ENCODE data around the gene CRIM1. TPM values are rescaled to one million over a fixed set of nuclear protein-coding genes. Genes with fewer than 3 reads are reported as not detected.

Gene CRIM1
- total RNA-seq, 1 experiment from 2014 or later = 46.5 TPM

- Histone ChIP-seq H3K27ac (ENCODE audit: low read depth, low read length, poor library complexity, severe bottlenecking) (no peak overlapping the region), H3K36me3 (ENCODE audit: insufficient read depth, low read length, poor library complexity, severe bottlenecking) (peaks cover 2% of the 10 kb centered on the region), H3K9me3 (ENCODE audit: low read depth, low read length, poor library complexity, severe bottlenecking) (no peaks in the 10 kb centered on the region), H3K4me3 (ENCODE audit: low read depth, low read length, poor library complexity, severe bottlenecking) (no peak overlapping the region), H3K27me3 (replicated peaks; ENCODE audit: insufficient read depth, low read depth, low read length, poor library complexity) (no peaks in the 10 kb centered on the region), H3K4me1 (ENCODE audit: insufficient read depth, low read length, poor library complexity, severe bottlenecking) (peaks cover 26% of the 10 kb centered on the region)
- ChIA-PET CTCF (no interaction called here), POLR2A (ENCODE audit: low non-redundant PET) (interaction anchor here (0.6 kb wide), 1 partner anchor 126 kb away, joined by 3 read pairs; no protein-coding TSS in a partner anchor)
- intact Hi-C loops (cut with micrococcal nuclease; ENCODE audit: unreplicated experiment) = no loop called here
- DNase-seq (ENCODE audit: low spot score) = no peak
- BruUV-seq (replicated peaks) = no TSS peak
- TF ChIP-seq EZH2 (IDR thresholded peaks at IDR 0.05; ENCODE audit: borderline replicate concordance, low read depth, low read length, poor library complexity, severe bottlenecking) (no peak), CTCF (conservative IDR thresholded peaks at IDR 0.05; ENCODE audit: low read depth, low read length) (no peak)
Observed at GRCh38 chr2:36482576-36483214, 127.1 kb downstream of the CRIM1 start.

- Histone ChIP-seq H3K9me3 (ENCODE audit: low read depth, low read length, poor library complexity, severe bottlenecking) (no peaks in the 10 kb centered on the region), H3K27ac (ENCODE audit: low read depth, low read length, poor library complexity, severe bottlenecking) (no peak overlapping the region), H3K4me1 (ENCODE audit: insufficient read depth, low read length, poor library complexity, severe bottlenecking) (peaks cover 26% of the 10 kb centered on the region), H3K27me3 (replicated peaks; ENCODE audit: insufficient read depth, low read depth, low read length, poor library complexity) (no peaks in the 10 kb centered on the region), H3K4me3 (ENCODE audit: low read depth, low read length, poor library complexity, severe bottlenecking) (no peak overlapping the region), H3K36me3 (ENCODE audit: insufficient read depth, low read length, poor library complexity, severe bottlenecking) (no peaks in the 10 kb centered on the region)
- no peak for DNase-seq (ENCODE audit: low spot score)
- CTCF ChIA-PET = no interaction called here
- no TSS peak for BruUV-seq (replicated peaks)
- POLR2A ChIA-PET (ENCODE audit: low non-redundant PET) = no interaction called here
- TF ChIP-seq CTCF (conservative IDR thresholded peaks at IDR 0.05; ENCODE audit: low read depth, low read length) = no peak
- no peak for TF ChIP-seq EZH2 (IDR thresholded peaks at IDR 0.05; ENCODE audit: borderline replicate concordance, low read depth, low read length, poor library complexity, severe bottlenecking)
- intact Hi-C loops (cut with micrococcal nuclease; ENCODE audit: unreplicated experiment) = no loop called here
Observed at GRCh38 chr2:36483290-36483689, 127.7 kb downstream of the CRIM1 start.

GRCh38 chr2:36484454-36484853 is 128.9 kb downstream of the CRIM1 start:
- no peaks in the 10 kb centered on the region for H3K27me3 ChIP-seq (replicated peaks; ENCODE audit: insufficient read depth, low read depth, low read length, poor library complexity)
- no peak for DNase-seq (ENCODE audit: low spot score)
- no TSS peak for BruUV-seq (replicated peaks)
- TF ChIP-seq CTCF (conservative IDR thresholded peaks at IDR 0.05; ENCODE audit: low read depth, low read length) = no peak
- no peak for TF ChIP-seq EZH2 (IDR thresholded peaks at IDR 0.05; ENCODE audit: borderline replicate concordance, low read depth, low read length, poor library complexity, severe bottlenecking)
- peaks cover 20% of the 10 kb centered on the region for H3K4me1 ChIP-seq (ENCODE audit: insufficient read depth, low read length, poor library complexity, severe bottlenecking)
- intact Hi-C loops (cut with micrococcal nuclease; ENCODE audit: unreplicated experiment) = no loop called here
- POLR2A ChIA-PET (ENCODE audit: low non-redundant PET) = no interaction called here
- H3K27ac ChIP-seq (ENCODE audit: low read depth, low read length, poor library complexity, severe bottlenecking) = no peak overlapping the region
- CTCF ChIA-PET = no interaction called here
- no peaks in the 10 kb centered on the region for H3K9me3 ChIP-seq (ENCODE audit: low read depth, low read length, poor library complexity, severe bottlenecking)
- no peak overlapping the region for H3K4me3 ChIP-seq (ENCODE audit: low read depth, low read length, poor library complexity, severe bottlenecking)
- H3K36me3 ChIP-seq (ENCODE audit: insufficient read depth, low read length, poor library complexity, severe bottlenecking) = no peaks in the 10 kb centered on the region

Measured in A673 (cell line).